GM12878 (cell line): ENCODE data around the gene FAM53B. TPM values are rescaled to one million over a fixed set of nuclear protein-coding genes. Genes with fewer than 3 reads are reported as not detected.

Experiments
- ATAC-seq: fragments of 200-7000 bp; cut with Tn5 transposase; 3 replicates; pipeline ENCODE4 v1.9.1; 2020; ENCODE audit warnings: mild to moderate bottlenecking, moderate library complexity
- BruUV-seq: library from RNA; stranded (reverse); fragments of 400-500 nt; replicated peaks from 2 replicates; lab custom pipeline; 2021; lab: Mats Ljungman, UMichigan
- CTCF ChIA-PET: fragments of 300-600 bp; sonication (Branson Sonifier 250); formaldehyde crosslinking; extraction: SDS; loops from one replicate; lab custom pipeline; 2021; ENCODE audit warnings: inconsistent platforms; lab: Yijun Ruan, JAX
- POLR2A ChIA-PET: fragments of 350-600 bp; formaldehyde crosslinking; extraction: SDS; loops from one replicate; lab custom pipeline; 2021; ENCODE audit warnings: inconsistent platforms; lab: Charles Lee
- RAD21 ChIA-PET: fragments of 300-600 bp; sonication (Branson Sonifier 250); formaldehyde crosslinking; loops from one replicate; lab custom pipeline; 2023; ENCODE audit warnings: antibody characterized with exemption; ENCODE audit not compliant: unreplicated experiment; lab: Charles Lee
- SMC1A ChIA-PET: fragments of 300-600 bp; sonication (Branson Sonifier 250); formaldehyde crosslinking; loops from one replicate; lab custom pipeline; 2023; ENCODE audit not compliant: unreplicated experiment, uncharacterized antibody; lab: Charles Lee
- DNase-seq: peaks from one replicate; pipeline ENCODE4 v3.0.0-alpha.2; 2011; ENCODE audit warnings: low read depth, low spot score
- FAIRE-seq: peaks from 3 replicates; lab custom pipeline; 2011; peaks lifted over from hg19 to GRCh38; lab: Jason Lieb, UNC
- H2AFZ ChIP-seq: 2 replicates; pipeline ENCODE4 v1.6.0; 2011; ENCODE audit warnings: low read depth, low read length, control low read depth; ENCODE audit not compliant: control insufficient read depth
- H3K27ac ChIP-seq: 2 replicates; pipeline ENCODE4 v1.5.1; 2011; ENCODE audit warnings: control low read depth; ENCODE audit not compliant: control insufficient read depth, insufficient read depth
- H3K27me3 ChIP-seq, 2 experiments: replicated peaks in 1 of 2; 2 replicates each; pipeline versions ENCODE4 v1.6.0 to v1.6.1; 2011; ENCODE audit warnings: low read length in 1 of 2; ENCODE audit not compliant: control insufficient read depth in 2 of 2, insufficient read depth in 2 of 2
- H3K36me3 ChIP-seq, 2 experiments: 2 replicates each; pipeline ENCODE4 v1.5.1; 2011; ENCODE audit warnings: low read length in 1 of 2; ENCODE audit not compliant: control insufficient read depth in 2 of 2, insufficient read depth in 2 of 2
- H3K4me1 ChIP-seq: 2 replicates; pipeline ENCODE4 v1.6.1; 2011; ENCODE audit warnings: mild to moderate bottlenecking, low read length, moderate library complexity, mixed read lengths; ENCODE audit not compliant: control insufficient read depth, insufficient read depth
- H3K4me2 ChIP-seq: 2 replicates; pipeline ENCODE4 v1.6.0; 2011; ENCODE audit warnings: control low read depth; ENCODE audit not compliant: control insufficient read depth, insufficient read depth
- H3K4me3 ChIP-seq: fragments of 200-600 bp; sonication (generic); 2 replicates; pipeline ENCODE4 v1.5.1; 2016
- H3K79me2 ChIP-seq: 2 replicates; pipeline ENCODE4 v1.6.0; 2011; ENCODE audit warnings: low read length; ENCODE audit not compliant: control insufficient read depth, insufficient read depth
- H3K9ac ChIP-seq: 2 replicates; pipeline ENCODE4 v1.8.0; 2011; ENCODE audit warnings: low read length, control low read depth, mixed read lengths; ENCODE audit not compliant: control insufficient read depth, insufficient read depth
- H3K9me3 ChIP-seq: replicated peaks from 3 replicates; pipeline ENCODE4 v1.5.1; 2011; ENCODE audit warnings: mild to moderate bottlenecking, low read length; ENCODE audit not compliant: control insufficient read depth, insufficient read depth
- H4K20me1 ChIP-seq: 2 replicates; pipeline ENCODE4 v1.6.0; 2011; ENCODE audit not compliant: control insufficient read depth, insufficient read depth
- CEBPB ChIP-seq, 2 experiments: fragments of 150-350 bp in 1 of 2; IDR thresholded peaks; 2 replicates each; pipeline ENCODE4 v1.6.1; 2012 to 2014; ENCODE audit warnings: low read depth in 2 of 2, low read length in 2 of 2, borderline replicate concordance in 1 of 2, inconsistent platforms in 1 of 2
- DPF2 ChIP-seq: fragments of 450-650 bp; IDR thresholded peaks from 2 replicates; pipeline ENCODE4 v1.6.1; 2017; ENCODE audit warnings: mild to moderate bottlenecking
- IKZF1 ChIP-seq: fragments of 450-650 bp; conservative IDR thresholded peaks from 2 replicates; pipeline ENCODE4 v1.6.1; 2017; ENCODE audit warnings: antibody characterized with exemption, mild to moderate bottlenecking
- PAX5 ChIP-seq: IDR thresholded peaks from 2 replicates; pipeline ENCODE4 v1.6.1; 2011; ENCODE audit warnings: low read depth, low read length, borderline replicate concordance
- SRF ChIP-seq, 2 experiments: IDR thresholded peaks; 2 replicates each; pipeline ENCODE4 v1.6.1; 2011; ENCODE audit warnings: low read depth in 2 of 2, low read length in 2 of 2, mild to moderate bottlenecking in 1 of 2, moderate library complexity in 1 of 2
- TAF1 ChIP-seq: IDR thresholded peaks from 2 replicates; pipeline ENCODE4 v1.6.1; 2011; ENCODE audit warnings: mild to moderate bottlenecking, low read depth, low read length, borderline replicate concordance
- WGBS: methylation state at CpG from one replicate; pipeline ENCODE4 v1.1.6; 2016; ENCODE audit warnings: low lambda C conversion rate; ENCODE audit not compliant: insufficient replicate concordance, insufficient coverage; ENCODE audit errors: missing lambda C conversion rate; 5-methylcytosine and 5-hydroxymethylcytosine counted together
- in situ Hi-C: fragments of 300-500 bp; cut with MboI; formaldehyde crosslinking; loops from 9 replicates; pipeline ENCODE4 v1.14.3; 2018; ENCODE audit warnings: mixed read lengths
- intact Hi-C: fragments of 100-400 bp; cut with micrococcal nuclease; formaldehyde crosslinking; loops from one replicate; pipeline ENCODE4 v1.14.2; 2022; ENCODE audit not compliant: unreplicated experiment
- polyA plus RNA-seq, 11 experiments: library from polyadenylated mRNA; depleted of rRNA in 4 of 11; unstranded in 6 of 11; stranded (reverse) in 5 of 11; fragments of >200 nt; fragmentation: Nextera tagmentation in 4 of 11; fragmentation: Illumina TruSeq in 1 of 11; extraction: Ambion mirVana in 4 of 11; extraction: Trizol in 1 of 11; gene quantifications; 1 replicate in 1 of 11; 2 replicates in 10 of 11; pipeline versions ENCODE4 v1.2.1 to v1.2.3, GENCODE V29; 2011 to 2016; ENCODE audit warnings: inconsistent platforms in 2 of 11, missing spikeins in 2 of 11, low read depth in 1 of 11
- total RNA-seq, 4 experiments: library from RNA; depleted of rRNA in 3 of 4; stranded (reverse); fragments of >200 nt in 3 of 4; fragmentation: Illumina TruSeq in 1 of 4; extraction: Trizol in 1 of 4; gene quantifications; 2 replicates each; pipeline versions ENCODE4 v1.2.1 to v1.2.3, GENCODE V29; 2013 to 2021
- TF ChIP-seq, protein P1 (sequence below): IDR thresholded peaks from 2 replicates; pipeline ENCODE4 v1.6.1; 2012; ENCODE audit warnings: mild to moderate bottlenecking, low read depth, low read length
- TF ChIP-seq, protein P2 (sequence below): fragments of 450-650 bp; IDR thresholded peaks from 2 replicates; pipeline ENCODE4 v1.6.1; 2017; ENCODE audit warnings: mild to moderate bottlenecking
- TF ChIP-seq, protein P3 (sequence below): fragments of 450-650 bp; IDR thresholded peaks from 2 replicates; pipeline ENCODE4 v1.6.1; 2018; ENCODE audit warnings: mild to moderate bottlenecking, low read depth, moderate library complexity; ENCODE audit not compliant: partially characterized antibody
- TF ChIP-seq, protein P4 (sequence below): fragments of 450-650 bp; IDR thresholded peaks from 2 replicates; pipeline ENCODE4 v1.6.1; 2017; ENCODE audit warnings: mild to moderate bottlenecking, low read depth, inconsistent platforms; ENCODE audit not compliant: poor library complexity, severe bottlenecking

The FAM53B gene
- total and polyA plus RNA-seq, 10 of the 15 experiments (the other 5 are each of a cell fraction or from before 2014, with no cell fraction given): 0.05 to 26.3 (median 8.1) TPM

DNA sequence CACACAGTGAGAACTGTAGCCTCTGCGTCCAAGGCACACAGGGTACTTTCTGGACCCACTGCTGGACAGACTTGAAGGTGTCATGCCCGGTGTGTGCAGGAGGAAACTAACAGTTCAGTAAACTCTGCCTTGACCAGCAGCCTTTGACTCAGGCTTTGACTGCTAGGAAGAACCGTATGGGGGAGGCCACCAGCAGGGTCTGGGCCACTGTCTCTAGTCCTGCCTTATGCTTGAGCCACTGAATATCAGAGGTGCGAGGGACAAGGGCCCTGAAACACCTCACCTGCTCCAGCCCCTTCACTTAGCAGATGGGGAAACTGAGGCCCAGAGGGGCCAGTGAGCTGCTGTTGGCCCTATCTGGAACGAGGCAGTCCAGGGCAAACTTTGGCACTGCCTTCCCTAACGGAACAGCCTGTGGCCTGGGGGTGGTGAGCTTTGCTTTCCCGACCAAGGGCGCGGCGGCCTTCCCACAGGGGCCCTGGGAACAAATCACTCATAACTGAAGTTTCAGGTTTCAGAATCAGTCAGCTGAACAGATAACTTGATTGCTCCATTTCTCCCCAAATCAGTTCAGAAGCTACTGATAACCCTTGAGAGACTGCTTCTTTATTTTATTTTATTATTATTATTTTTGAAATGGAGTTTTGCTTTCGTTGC, 130.0 kb downstream of the FAM53B start:
- no TSS peak for BruUV-seq
- H3K27ac ChIP-seq: no peak overlapping the region
- H3K79me2 ChIP-seq: no peaks in the 10 kb centered on the region
- ATAC-seq (peak; percentile 70), FAIRE-seq (peak; percentile 81), DNase-seq (peak; percentile 58)
- H3K9me3 ChIP-seq: no peaks in the 10 kb centered on the region
- H3K4me2 ChIP-seq: peak overlapping the region; percentile 19; the same call in 1 of the 2 replicates
- RAD21 ChIA-PET: interaction anchor here (0.7 to 1.1 kb wide), 10 partner anchors 10 to 135 kb away, joined by 3 to 6 read pairs (median 3); no protein-coding TSS in a partner anchor
- H3K36me3 ChIP-seq: peaks cover 0 to 7% of the 10 kb centered on the region in 2 experiments; a peak in 2 of 4 replicates
- POLR2A ChIA-PET: interaction anchor here (0.7 kb wide), 1 partner anchor 13 kb away, joined by 3 read pairs; no protein-coding TSS in a partner anchor
- CTCF ChIA-PET: interaction anchor here (0.9 to 2.6 kb wide), 8 partner anchors 10 to 132 kb away, joined by 3 to 13 read pairs (median 4); no protein-coding TSS in a partner anchor
- H3K27me3 ChIP-seq: no peaks in the 10 kb centered on the region
- 12% methylated on average over 11 of the region's 11 CpGs for WGBS
- SMC1A ChIA-PET: interaction anchor here (1.0 to 1.6 kb wide), 6 partner anchors 10 to 212 kb away, joined by 3 to 8 read pairs (median 4); no protein-coding TSS in a partner anchor
- no peaks in the 10 kb centered on the region for H4K20me1 ChIP-seq
- intact Hi-C loops: loop anchor here (1.0 to 5.0 kb wide), 2 partner anchors 105 to 128 kb away; partner anchors contain the start of gene FAM53B
- no peak overlapping the region for H3K9ac ChIP-seq
- H2AFZ ChIP-seq: no peak overlapping the region
- in situ Hi-C loops: no loop called here
- peaks cover 57% of the 10 kb centered on the region for H3K4me1 ChIP-seq
- H3K4me3 ChIP-seq: no peak overlapping the region
- TF ChIP-seq, protein P1, sequence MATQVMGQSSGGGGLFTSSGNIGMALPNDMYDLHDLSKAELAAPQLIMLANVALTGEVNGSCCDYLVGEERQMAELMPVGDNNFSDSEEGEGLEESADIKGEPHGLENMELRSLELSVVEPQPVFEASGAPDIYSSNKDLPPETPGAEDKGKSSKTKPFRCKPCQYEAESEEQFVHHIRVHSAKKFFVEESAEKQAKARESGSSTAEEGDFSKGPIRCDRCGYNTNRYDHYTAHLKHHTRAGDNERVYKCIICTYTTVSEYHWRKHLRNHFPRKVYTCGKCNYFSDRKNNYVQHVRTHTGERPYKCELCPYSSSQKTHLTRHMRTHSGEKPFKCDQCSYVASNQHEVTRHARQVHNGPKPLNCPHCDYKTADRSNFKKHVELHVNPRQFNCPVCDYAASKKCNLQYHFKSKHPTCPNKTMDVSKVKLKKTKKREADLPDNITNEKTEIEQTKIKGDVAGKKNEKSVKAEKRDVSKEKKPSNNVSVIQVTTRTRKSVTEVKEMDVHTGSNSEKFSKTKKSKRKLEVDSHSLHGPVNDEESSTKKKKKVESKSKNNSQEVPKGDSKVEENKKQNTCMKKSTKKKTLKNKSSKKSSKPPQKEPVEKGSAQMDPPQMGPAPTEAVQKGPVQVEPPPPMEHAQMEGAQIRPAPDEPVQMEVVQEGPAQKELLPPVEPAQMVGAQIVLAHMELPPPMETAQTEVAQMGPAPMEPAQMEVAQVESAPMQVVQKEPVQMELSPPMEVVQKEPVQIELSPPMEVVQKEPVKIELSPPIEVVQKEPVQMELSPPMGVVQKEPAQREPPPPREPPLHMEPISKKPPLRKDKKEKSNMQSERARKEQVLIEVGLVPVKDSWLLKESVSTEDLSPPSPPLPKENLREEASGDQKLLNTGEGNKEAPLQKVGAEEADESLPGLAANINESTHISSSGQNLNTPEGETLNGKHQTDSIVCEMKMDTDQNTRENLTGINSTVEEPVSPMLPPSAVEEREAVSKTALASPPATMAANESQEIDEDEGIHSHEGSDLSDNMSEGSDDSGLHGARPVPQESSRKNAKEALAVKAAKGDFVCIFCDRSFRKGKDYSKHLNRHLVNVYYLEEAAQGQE: 0 out of 2 replicates have a peak, but pooled peaks have one; percentile 25
- TF ChIP-seq, protein P2, sequence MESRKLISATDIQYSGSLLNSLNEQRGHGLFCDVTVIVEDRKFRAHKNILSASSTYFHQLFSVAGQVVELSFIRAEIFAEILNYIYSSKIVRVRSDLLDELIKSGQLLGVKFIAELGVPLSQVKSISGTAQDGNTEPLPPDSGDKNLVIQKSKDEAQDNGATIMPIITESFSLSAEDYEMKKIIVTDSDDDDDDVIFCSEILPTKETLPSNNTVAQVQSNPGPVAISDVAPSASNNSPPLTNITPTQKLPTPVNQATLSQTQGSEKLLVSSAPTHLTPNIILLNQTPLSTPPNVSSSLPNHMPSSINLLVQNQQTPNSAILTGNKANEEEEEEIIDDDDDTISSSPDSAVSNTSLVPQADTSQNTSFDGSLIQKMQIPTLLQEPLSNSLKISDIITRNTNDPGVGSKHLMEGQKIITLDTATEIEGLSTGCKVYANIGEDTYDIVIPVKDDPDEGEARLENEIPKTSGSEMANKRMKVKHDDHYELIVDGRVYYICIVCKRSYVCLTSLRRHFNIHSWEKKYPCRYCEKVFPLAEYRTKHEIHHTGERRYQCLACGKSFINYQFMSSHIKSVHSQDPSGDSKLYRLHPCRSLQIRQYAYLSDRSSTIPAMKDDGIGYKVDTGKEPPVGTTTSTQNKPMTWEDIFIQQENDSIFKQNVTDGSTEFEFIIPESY: no peak
- TF ChIP-seq TAF1: no peak
- TF ChIP-seq CEBPB (IDR thresholded peaks at IDR 0.05; ENCODE audit: borderline replicate concordance in 1 of 2, low read depth in 2 of 2, low read length in 2 of 2): no peak
- TF ChIP-seq, protein P3, sequence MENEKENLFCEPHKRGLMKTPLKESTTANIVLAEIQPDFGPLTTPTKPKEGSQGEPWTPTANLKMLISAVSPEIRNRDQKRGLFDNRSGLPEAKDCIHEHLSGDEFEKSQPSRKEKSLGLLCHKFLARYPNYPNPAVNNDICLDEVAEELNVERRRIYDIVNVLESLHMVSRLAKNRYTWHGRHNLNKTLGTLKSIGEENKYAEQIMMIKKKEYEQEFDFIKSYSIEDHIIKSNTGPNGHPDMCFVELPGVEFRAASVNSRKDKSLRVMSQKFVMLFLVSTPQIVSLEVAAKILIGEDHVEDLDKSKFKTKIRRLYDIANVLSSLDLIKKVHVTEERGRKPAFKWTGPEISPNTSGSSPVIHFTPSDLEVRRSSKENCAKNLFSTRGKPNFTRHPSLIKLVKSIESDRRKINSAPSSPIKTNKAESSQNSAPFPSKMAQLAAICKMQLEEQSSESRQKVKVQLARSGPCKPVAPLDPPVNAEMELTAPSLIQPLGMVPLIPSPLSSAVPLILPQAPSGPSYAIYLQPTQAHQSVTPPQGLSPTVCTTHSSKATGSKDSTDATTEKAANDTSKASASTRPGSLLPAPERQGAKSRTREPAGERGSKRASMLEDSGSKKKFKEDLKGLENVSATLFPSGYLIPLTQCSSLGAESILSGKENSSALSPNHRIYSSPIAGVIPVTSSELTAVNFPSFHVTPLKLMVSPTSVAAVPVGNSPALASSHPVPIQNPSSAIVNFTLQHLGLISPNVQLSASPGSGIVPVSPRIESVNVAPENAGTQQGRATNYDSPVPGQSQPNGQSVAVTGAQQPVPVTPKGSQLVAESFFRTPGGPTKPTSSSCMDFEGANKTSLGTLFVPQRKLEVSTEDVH: no peak
- TF ChIP-seq PAX5: peak; percentile 68; the same call in 1 of the 2 replicates
- TF ChIP-seq, protein P4, sequence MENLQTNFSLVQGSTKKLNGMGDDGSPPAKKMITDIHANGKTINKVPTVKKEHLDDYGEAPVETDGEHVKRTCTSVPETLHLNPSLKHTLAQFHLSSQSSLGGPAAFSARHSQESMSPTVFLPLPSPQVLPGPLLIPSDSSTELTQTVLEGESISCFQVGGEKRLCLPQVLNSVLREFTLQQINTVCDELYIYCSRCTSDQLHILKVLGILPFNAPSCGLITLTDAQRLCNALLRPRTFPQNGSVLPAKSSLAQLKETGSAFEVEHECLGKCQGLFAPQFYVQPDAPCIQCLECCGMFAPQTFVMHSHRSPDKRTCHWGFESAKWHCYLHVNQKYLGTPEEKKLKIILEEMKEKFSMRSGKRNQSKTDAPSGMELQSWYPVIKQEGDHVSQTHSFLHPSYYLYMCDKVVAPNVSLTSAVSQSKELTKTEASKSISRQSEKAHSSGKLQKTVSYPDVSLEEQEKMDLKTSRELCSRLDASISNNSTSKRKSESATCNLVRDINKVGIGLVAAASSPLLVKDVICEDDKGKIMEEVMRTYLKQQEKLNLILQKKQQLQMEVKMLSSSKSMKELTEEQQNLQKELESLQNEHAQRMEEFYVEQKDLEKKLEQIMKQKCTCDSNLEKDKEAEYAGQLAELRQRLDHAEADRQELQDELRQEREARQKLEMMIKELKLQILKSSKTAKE: peak; percentile 67
- peak in 1 of 2 experiments; percentile 67; a peak in 1 of 4 replicates for TF ChIP-seq SRF (IDR thresholded peaks at IDR 0.05; ENCODE audit: low read depth in 2 of 2, low read length in 2 of 2)
- TF ChIP-seq DPF2: peak; percentile 95
- TF ChIP-seq IKZF1: peak; percentile 97
